RPMI7951 (cell line): Measurements from ENCODE around the gene GLIS1. TPM values are rescaled to one million over a fixed set of nuclear protein-coding genes. Genes with fewer than 3 reads are reported as not detected.

ENCODE experiments used
- DNase-seq: peaks from one replicate; pipeline ENCODE4 v3.0.0-alpha.2; 2012; ENCODE audit warnings: low read depth
- total RNA-seq: library from RNA; depleted of rRNA; stranded (reverse); fragments of >200 nt; shearing (Covaris generic); gene quantifications from 2 replicates; pipeline ENCODE4 v1.2.3, GENCODE V29; 2014

The GLIS1 gene
- total RNA-seq, 1 experiment from 2014 or later: 1.9 TPM

GRCh38 chr1:53535226-53535625, 203.7 kb downstream of the GLIS1 start:
- no peak for DNase-seq

DNA sequence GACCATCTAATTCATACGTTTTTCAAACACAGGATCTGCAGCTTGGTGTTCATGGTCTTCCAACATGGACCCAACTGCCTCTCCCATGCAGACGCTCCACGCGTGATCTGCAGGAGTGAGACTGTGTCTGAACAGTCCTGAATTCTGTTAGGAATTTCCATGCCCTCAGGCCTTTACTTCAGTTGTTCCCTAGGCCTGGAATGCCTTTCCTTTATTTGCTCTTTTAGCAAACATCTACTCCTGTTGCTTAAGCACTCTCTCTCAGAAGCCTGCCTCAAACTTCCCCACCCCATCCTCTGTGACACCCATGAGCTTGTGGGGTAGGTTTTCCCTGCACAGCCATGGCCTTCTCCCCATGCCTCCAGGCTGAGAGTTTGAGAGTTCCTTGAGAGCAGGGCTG, 206.1 kb downstream of the GLIS1 start:
- no peak for DNase-seq

DNA sequence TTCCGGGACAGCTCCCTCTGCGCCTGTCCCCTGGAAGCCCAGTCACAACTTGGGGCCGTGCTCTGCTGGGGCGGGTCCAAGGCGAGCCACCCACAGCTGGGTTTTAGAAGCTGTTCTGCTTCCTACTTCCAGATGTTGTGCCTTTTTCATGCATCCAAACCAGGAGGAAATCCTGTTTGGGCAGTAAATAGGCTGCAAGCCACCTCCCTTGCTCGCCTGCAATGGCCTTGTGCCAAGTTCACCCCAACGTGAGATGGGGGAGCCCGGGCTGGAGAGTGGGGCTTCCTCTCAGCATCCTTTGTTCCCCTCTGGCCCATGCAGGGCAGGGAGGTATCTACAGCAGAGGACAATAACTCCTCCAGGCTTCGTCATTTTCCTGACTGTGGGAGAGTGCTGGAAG, 206.6 kb downstream of the GLIS1 start:
- no peak for DNase-seq

- no peak for DNase-seq
Measured at GRCh38 chr1:53530550-53530949, 208.4 kb downstream of the GLIS1 start.

GRCh38 chr1:53529555-53529954, 209.4 kb downstream of the GLIS1 start:
- no peak for DNase-seq

DNA sequence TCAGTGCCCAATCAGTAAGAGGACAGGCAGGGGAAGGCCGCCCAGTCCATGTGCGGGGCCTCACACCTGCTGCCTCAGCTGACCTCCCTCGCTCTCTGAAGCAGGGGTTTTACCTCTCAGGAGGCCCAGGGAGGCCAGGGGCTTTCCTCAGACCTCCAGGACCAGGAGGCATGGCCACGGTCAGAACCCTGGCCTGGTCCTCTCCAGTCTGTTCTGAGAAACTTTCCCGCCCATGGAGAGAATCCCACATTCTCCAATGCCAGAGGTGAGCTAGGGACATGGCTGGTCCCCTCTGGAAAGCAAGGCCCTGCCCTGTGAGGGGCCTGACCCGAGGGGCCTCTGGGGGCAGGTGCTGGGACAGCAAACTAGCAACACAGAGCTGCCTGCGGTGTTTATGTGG, 211.6 kb downstream of the GLIS1 start:
- DNase-seq: no peak

DNA sequence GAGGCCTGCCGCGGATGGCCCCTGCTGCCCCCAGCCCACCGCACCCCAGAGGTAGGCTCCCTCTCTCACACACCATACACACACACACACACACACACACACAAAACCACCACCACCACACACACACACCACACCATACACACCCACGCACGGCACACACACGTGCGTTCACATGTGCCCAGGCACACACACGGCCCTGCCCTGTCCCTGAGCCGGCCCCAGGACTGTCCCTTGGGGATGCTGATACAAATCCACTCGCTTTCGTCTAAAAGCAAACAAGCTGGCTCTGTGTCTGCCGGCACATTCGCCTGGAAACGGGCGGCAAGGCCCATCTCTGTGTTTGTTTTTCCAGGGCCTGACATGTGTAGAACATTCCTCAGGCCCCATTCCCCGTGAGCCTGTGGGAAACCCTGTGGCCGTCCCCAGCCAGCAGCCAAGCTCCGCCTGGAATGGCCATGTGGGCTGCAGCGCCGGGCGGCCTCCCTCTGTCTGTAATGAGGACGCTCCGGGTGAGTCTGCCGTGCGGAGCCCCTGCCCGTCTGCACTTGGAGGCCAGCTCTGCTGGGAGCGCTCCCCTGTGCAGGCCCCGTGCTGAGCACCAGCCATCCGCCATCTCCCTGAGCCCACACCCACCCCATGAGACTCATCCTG, 212.4 kb downstream of the GLIS1 start:
- no peak for DNase-seq

DNA sequence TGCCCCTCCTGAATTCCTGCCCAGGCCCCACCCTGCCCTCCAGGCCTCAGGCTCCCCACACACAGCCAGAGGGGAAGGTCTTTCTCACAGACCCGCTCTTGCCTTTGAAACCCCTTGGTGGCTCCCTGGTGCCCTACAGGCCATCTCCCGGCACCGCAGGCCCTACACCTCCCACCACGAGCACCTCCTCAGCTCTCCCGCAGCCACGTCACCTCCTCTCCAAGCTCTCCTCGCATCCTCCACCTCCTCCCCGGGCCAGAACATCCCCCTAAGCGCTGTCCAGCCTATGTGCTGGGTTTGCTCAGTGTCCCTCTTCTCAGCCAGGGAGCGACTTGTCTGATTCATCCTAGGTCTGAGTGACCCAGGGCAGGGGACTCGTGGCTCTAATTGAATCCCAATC, 213.4 kb downstream of the GLIS1 start:
- no peak for DNase-seq

- DNase-seq: no peak
Measured at GRCh38 chr1:53524428-53525375, 214.3 kb downstream of the GLIS1 start.

DNA sequence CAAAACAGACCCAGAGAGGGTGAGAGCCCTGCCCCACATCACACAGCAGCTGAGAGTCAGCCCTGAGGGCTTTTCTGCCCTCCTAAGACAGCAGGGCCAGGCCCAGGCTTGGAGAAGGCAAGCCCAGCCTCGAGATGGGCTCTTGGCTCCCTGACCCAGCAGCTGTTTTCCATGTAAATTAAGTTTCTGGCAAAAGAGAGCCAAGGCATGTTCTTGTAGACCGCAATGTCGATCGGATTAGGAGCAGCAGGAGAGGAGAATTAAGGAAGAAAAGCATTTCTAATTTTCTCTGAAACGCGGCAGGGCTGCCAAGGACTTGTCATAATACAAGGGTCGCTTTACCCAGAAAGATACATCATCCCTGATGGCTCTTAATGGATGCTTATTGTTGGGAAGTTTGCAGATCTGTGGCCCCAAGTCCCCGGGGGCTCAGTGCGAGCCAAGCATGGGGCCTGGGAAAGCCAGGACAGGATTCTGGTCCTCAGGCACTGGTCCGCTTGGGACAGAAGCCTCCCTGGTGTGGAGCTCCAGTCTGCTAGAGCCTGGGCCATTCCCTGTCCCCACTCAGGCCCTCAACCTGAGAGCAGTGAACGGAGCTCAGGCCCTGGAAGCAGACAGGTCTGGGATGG, 216.9 kb downstream of the GLIS1 start:
- DNase-seq: no peak

DNA sequence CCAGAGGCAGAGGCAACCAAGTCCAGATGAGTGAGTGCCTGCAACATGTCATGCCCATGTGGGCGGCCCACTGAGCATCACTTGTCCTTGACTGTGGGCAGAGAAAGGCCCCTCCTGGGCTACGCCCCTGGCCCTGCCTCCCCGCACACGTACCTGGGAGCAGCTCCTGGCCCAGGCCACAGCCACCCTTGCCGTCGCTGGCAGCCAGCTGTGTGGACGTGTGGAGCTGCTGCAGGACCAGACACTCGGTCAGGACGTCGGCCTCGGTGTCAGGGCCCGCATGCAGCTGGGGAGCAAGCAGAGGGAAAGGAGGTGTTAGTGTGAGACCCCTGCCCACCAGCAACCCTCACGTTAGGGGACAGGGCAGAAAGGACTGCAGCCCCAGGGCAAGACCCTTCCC, 218.5 kb downstream of the GLIS1 start:
- DNase-seq: no peak

DNA sequence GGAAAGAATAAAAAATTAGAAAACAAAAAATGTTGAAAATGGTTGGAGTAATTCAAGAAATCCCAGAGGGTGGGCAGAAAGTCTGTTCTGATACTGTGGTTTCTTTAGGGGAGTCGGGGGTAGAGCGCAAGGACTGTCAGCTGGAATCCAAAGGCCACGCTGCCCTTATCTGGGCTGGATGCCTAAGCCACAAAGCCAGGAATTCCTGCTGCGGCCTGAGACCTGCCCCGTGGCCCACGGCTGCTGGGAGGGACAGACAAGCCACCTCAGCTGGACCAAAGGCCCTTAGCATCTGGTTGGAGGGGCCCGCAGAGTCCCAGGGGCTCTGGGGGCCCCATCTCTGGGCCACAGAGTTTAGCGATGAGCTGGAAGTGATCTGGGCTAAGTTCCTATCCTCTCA, 219.5 kb downstream of the GLIS1 start:
- peak; percentile 75 for DNase-seq

DNA sequence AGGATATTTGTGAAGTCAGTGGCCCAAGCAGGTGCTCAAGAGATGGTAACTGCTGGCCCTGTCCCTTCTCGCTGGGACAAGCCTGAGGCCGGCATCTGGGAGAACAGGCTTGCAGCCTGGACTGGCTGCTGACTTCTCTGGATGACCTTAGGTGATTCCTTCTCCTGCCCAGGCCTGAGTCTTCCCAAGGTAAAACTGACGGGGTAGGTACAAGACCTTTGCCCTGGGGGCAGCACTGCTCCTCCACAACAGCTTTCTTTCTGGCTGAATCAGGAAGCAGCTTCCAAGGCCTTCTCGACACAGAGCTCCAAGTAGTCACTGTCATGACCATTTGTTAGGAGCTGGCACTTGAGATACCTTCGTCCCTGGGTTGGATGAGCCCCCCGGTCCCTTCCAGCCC, 220.2 kb downstream of the GLIS1 start:
- DNase-seq: no peak

GRCh38 chr1:53517821-53518352, 221.1 kb downstream of the GLIS1 start:
- no peak for DNase-seq

DNA sequence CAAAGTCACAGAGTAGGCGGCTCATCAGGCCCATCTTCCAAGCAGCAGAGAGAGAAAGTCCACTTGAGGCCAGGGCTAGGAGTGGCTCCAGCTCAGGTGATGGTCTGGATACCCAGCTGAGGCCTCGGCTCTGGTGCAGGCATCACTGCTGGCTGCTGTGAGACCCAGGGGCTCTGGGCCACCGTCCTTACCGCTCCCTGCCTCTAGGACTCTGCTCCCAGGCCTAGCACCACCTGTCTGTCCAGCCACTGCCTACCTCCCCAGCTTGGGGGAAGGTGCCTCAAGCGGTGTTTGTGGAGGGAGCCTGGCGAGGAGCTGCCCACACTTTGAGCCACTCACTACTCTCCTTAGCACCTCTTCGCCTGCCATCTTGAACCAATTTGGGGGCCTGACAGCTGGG, 221.9 kb downstream of the GLIS1 start:
- DNase-seq: no peak

DNA sequence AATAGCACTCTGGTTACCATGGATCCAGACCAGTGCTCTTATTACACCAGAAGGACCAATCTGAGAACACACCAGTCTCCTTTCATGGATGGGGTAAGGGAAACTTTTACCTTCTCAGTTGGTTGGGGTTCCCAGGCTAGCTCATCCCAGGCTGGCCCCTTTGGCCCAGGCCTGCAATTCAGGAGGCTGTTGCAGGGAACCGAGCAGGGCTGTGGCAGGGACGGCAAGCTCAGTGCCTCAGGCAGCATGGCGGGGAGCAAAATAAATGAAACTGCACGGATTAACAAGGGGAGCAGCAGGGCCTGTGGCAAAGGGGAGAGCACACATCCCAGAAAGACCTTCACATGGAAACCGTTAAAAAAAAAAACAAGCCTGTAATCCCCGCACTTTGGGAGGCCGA, 222.8 kb downstream of the GLIS1 start:
- no peak for DNase-seq

DNA sequence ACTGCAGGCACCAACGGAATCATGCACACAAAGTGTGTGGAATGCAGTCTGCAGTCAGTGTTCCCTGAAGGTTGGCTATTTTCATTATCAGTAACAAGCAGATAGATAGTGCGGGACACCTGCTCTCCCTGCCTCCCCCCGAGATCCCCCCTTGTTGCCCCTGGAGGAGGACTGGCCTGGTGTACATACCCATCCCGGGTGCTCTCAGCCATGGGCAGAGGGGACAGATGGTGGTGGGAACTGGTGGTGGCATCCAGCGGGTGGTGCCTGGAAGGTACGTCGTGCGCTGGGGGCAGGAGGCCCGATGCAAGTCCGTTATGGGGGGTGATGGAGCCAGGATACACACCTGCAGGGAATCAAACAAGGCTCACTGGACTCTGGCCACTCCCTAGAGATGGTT, 224.5 kb downstream of the GLIS1 start:
- DNase-seq: no peak

DNA sequence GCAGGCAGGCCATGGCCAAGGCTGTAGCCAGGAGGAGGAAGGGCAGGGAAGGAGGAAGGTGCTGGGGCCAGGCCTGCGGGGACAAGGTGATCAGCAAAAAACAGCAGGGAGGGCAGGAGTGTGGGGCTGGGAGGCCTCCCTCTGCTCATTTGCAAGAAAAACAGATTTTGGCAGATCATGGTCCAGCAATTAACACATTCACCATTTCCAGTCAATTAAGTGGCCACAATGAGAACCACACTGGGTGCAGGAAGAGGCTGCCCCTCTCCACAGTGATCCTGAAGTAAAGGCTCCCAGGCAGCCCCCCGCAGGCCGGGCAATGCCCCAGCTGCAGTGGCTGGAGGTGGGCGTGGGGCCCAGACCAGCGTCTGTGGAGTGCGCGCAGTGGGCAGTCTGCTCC, 225.1 kb downstream of the GLIS1 start:
- no peak for DNase-seq

- DNase-seq: no peak
Measured at GRCh38 chr1:53512807-53513755, 225.9 kb downstream of the GLIS1 start.

- peak; percentile 21 for DNase-seq
Measured at GRCh38 chr1:53511933-53512806, 226.8 kb downstream of the GLIS1 start.
